ENCODE results near the gene YPEL2. TPM values are rescaled to one million over a fixed set of nuclear protein-coding genes. Genes with fewer than 3 reads are reported as not detected.

Gene YPEL2
- total RNA-seq, 1 donor from 2014 or later = 2.7 TPM

GRCh38 chr17:59366773-59367656, 35.6 kb downstream of the YPEL2 start:
- Mint-ChIP-seq H3K9me3 (no peaks in the 10 kb centered on the region), H3K36me3 (ENCODE audit: low read depth) (no peaks in the 10 kb centered on the region), H3K4me1 (peaks cover 61% of the 10 kb centered on the region), H3K27me3 (ENCODE audit: low read depth) (no peaks in the 10 kb centered on the region), H3K4me3 (peak overlapping the region; percentile 24), H3K27ac (ENCODE audit: unreplicated experiment) (peak overlapping the region; percentile 31)
- no peak for DNase-seq (ENCODE audit: low read depth, low spot score)
- TF ChIP-seq, protein P1, sequence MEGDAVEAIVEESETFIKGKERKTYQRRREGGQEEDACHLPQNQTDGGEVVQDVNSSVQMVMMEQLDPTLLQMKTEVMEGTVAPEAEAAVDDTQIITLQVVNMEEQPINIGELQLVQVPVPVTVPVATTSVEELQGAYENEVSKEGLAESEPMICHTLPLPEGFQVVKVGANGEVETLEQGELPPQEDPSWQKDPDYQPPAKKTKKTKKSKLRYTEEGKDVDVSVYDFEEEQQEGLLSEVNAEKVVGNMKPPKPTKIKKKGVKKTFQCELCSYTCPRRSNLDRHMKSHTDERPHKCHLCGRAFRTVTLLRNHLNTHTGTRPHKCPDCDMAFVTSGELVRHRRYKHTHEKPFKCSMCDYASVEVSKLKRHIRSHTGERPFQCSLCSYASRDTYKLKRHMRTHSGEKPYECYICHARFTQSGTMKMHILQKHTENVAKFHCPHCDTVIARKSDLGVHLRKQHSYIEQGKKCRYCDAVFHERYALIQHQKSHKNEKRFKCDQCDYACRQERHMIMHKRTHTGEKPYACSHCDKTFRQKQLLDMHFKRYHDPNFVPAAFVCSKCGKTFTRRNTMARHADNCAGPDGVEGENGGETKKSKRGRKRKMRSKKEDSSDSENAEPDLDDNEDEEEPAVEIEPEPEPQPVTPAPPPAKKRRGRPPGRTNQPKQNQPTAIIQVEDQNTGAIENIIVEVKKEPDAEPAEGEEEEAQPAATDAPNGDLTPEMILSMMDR (conservative IDR thresholded peaks at IDR 0.05) = no peak

GRCh38 chr17:59367657-59368045, 36.2 kb downstream of the YPEL2 start:
- no peaks in the 10 kb centered on the region for H3K9me3 Mint-ChIP-seq
- TF ChIP-seq, protein P1 (conservative IDR thresholded peaks at IDR 0.05) = no peak
- no peak overlapping the region for H3K4me3 Mint-ChIP-seq
- no peaks in the 10 kb centered on the region for H3K27me3 Mint-ChIP-seq (ENCODE audit: low read depth)
- H3K36me3 Mint-ChIP-seq (ENCODE audit: low read depth) = no peaks in the 10 kb centered on the region
- no peak overlapping the region for H3K27ac Mint-ChIP-seq (ENCODE audit: unreplicated experiment)
- peaks cover 67% of the 10 kb centered on the region for H3K4me1 Mint-ChIP-seq
- DNase-seq (ENCODE audit: low read depth, low spot score) = no peak

- no peaks in the 10 kb centered on the region for H3K9me3 Mint-ChIP-seq
These were observed 36.9 kb downstream of the YPEL2 start for GRCh38 chr17:59368218-59368857.

DNA sequence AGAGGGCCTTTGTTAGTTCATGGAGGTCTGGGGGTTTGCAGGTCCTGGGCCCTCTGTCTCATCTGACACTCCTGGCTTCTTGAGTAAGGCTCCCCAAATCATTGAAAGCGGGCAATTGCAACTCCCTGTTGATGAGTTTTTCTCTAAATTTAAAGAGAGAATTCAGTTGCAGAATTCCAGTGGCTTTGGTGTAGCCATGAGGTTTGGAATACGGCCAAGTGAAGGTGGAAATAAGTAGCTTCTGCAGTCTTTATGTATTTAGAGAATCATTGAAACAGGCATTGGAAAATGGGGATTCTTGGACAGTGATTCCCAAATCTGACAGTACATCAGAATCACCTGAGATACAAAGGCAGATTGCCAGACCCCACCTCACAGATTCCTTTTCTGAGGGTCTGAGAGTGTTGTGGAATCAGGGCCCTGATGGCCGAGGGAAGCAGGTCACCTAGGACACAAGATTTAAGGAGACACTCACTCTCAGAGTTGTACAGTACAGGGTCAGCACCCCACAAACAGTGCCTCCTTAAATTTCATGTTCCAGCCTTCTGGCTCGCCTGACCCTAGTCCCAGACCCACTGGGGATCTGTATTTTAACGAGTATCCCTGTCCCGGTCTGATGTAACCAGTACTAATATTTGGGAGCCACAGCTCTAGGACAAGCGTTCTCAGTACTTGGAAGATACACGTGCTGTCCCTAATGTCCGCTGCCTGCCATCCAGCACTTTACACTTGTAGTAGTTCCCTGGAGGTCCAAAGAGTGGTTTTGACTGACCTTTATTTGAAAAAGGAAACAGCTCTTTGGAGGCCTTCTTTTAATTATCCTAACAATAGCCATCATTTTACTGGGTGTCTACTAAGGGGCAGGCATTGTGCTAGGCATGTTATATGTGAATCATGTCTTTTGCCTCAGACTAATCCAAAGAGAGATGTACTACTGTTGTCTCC, 37.8 kb downstream of the YPEL2 start:
- Mint-ChIP-seq H3K27me3 (ENCODE audit: low read depth) (no peaks in the 10 kb centered on the region), H3K27ac (ENCODE audit: unreplicated experiment) (no peak overlapping the region), H3K9me3 (no peaks in the 10 kb centered on the region), H3K4me3 (no peak overlapping the region), H3K4me1 (peaks cover 78% of the 10 kb centered on the region), H3K36me3 (ENCODE audit: low read depth) (no peaks in the 10 kb centered on the region)
- no peak for DNase-seq (ENCODE audit: low read depth, low spot score)
- TF ChIP-seq, protein P1 (conservative IDR thresholded peaks at IDR 0.05) = no peak

More at GRCh38 chr17:59368218-59368857, 36.9 kb downstream of the YPEL2 start:
- no peaks in the 10 kb centered on the region for H3K36me3 Mint-ChIP-seq (ENCODE audit: low read depth)
- H3K4me3 Mint-ChIP-seq = no peak overlapping the region
- H3K27me3 Mint-ChIP-seq (ENCODE audit: low read depth) = no peaks in the 10 kb centered on the region
- H3K27ac Mint-ChIP-seq (ENCODE audit: unreplicated experiment) = no peak overlapping the region
- H3K4me1 Mint-ChIP-seq = peaks cover 73% of the 10 kb centered on the region
- no peak for DNase-seq (ENCODE audit: low read depth, low spot score)
- TF ChIP-seq, protein P1 (conservative IDR thresholded peaks at IDR 0.05) = no peak
